Vagina (tissue), 2 donors: ENCODE measurements around the gene BCR.
A peak's percentile ranks its signal among the peaks of the same experiment; 100 is the strongest.

Source experiments
- POLR2A ChIP-seq, 2 donors: fragments of 450-650 bp; IDR thresholded peaks; one replicate each; pipeline ENCODE4 v1.6.1; 2017; ENCODE audit warnings: antibody characterized with exemption in 2 of 2, mild to moderate bottlenecking in 2 of 2, moderate library complexity in 2 of 2
- POLR2AphosphoS5 ChIP-seq, 2 donors: sonication (generic); formaldehyde crosslinking; IDR thresholded peaks; one replicate each; pipeline ENCODE4 v1.9.0; 2017; ENCODE audit warnings: antibody characterized with exemption in 2 of 2, mild to moderate bottlenecking in 2 of 2, low read depth in 1 of 2; ENCODE audit not compliant: insufficient read depth in 1 of 2
- TF ChIP-seq, protein P1 (sequence below), 3 experiments: fragments of 450-650 bp in 2 of 3; fragments of 200-600 bp in 1 of 3; sonication (generic) in 1 of 3; IDR thresholded peaks; one replicate each; pipeline ENCODE4 v1.5.1; 2017 to 2019; ENCODE audit warnings: antibody characterized with exemption in 3 of 3, mild to moderate bottlenecking in 2 of 3, moderate library complexity in 2 of 3

DNA sequence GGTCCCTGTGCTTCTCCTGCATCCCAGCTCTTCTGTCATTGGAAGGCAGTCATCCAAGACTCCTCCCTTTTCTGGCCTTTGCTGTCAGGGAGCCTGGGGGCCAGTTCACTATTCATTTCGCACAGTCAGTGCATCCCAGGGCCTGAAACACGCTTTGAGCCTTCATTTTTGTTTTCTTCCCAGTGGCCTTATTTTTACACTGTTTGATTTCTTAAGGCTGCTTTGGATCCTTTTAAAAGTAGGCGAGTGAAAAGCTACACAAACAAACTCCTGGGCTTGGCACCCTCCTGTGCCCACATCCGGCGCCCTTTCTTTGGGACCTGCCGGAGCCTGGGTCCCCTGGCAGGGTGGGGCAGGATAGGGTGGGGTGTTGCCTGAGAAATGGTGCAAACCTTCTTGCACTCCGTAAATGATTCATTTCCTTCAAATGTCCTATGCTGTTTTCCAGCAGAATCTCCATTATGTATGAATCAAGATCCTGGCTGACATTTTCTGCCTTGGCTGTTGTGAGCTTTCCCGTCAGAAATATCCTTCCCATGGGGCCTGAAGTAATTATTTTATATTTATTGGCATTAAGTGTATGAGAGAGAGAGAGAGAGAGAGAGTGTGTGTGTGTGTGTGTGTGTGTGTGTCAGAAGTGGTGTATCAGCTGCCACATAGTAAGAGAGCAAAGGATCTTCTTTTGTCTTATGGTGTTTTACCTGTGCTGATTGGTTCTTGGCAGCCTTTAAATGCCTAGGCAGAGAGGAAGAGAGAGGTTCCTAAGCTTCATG is 45.6 kb downstream of the BCR start:
- TF ChIP-seq, protein P1, sequence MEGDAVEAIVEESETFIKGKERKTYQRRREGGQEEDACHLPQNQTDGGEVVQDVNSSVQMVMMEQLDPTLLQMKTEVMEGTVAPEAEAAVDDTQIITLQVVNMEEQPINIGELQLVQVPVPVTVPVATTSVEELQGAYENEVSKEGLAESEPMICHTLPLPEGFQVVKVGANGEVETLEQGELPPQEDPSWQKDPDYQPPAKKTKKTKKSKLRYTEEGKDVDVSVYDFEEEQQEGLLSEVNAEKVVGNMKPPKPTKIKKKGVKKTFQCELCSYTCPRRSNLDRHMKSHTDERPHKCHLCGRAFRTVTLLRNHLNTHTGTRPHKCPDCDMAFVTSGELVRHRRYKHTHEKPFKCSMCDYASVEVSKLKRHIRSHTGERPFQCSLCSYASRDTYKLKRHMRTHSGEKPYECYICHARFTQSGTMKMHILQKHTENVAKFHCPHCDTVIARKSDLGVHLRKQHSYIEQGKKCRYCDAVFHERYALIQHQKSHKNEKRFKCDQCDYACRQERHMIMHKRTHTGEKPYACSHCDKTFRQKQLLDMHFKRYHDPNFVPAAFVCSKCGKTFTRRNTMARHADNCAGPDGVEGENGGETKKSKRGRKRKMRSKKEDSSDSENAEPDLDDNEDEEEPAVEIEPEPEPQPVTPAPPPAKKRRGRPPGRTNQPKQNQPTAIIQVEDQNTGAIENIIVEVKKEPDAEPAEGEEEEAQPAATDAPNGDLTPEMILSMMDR (IDR thresholded peaks at IDR 0.05), result no peak
- TF ChIP-seq POLR2A (IDR thresholded peaks at IDR 0.05) (no peak), POLR2AphosphoS5 (IDR thresholded peaks at IDR 0.05; ENCODE audit: insufficient read depth in 1 of 2, low read depth in 1 of 2) (peak; percentile 50 to 80)
